Suppressor macrophage (primary cell): ENCODE measurements around the gene FOXO6.

ENCODE experiments used
- DNase-seq, 4 experiments: peaks; one replicate each; pipeline ENCODE4 v3.0.0-alpha.2; 2020 to 2022

Gene FOXO6

DNA sequence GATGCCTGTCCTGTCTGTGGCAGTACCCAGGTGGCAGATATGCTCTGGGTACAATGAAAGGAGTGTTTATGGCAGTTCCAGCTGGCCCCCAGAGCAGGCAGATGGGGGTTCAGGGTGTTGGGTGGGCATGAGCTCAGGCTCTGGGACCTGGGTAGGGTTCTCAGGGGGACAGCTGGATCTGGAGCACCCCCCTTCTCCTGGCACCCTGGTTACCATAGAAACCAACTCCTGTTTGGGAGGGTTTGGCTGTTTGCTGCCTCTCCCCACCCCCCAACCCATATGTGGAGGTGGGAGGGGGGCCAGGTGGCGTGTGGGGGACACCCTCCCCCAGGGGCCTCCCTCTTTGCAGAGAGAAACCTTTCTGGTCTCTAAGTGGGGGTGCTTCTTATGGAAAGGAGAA, 7.1 kb downstream of the FOXO6 start:
- no peak for DNase-seq

DNA sequence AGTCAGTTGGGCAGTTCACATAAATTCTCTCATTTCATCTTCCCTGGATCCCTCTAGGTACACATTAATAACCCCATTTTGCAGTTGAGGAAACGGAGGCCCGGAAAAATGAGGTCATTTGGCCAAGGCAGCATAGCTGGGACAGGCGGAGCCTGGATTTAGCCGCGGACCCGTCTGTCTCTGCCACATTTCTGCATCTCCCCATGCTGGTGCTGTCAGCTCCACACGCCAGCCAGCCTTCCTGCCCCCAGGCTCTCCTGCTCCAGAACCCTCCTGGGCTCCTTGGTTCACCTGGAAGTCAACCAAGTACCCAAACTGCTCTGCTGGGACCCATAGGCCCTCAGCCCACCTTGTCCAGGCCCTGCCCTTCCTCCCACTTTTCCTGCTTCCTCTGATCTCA, 7.6 kb downstream of the FOXO6 start:
- no peak for DNase-seq

GRCh38 chr1:41369531-41369930, 8.3 kb downstream of the FOXO6 start:
- no peak for DNase-seq

DNA sequence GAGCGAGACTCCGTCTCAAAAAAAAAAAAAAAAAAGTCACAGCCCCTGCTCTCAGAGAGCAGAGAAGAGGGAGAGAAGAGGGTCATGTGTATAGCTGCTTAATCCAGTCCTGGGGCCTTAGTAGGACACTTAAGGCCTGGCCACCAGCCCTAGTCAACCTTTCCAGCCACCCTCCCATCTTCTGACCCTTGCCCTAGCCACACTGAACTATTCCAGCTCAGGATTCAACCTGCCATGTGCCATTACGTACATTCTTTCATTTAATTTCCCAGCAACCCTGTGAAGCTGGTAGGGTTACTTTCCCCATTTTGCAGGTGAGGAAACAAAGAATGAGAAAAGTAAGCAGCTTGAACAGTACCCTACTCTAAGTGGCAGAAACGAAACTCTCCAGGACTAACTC, 9.0 kb downstream of the FOXO6 start:
- DNase-seq, result no peak

- DNase-seq, result no peak
These were observed 9.7 kb downstream of the FOXO6 start for GRCh38 chr1:41370756-41371420.

DNA sequence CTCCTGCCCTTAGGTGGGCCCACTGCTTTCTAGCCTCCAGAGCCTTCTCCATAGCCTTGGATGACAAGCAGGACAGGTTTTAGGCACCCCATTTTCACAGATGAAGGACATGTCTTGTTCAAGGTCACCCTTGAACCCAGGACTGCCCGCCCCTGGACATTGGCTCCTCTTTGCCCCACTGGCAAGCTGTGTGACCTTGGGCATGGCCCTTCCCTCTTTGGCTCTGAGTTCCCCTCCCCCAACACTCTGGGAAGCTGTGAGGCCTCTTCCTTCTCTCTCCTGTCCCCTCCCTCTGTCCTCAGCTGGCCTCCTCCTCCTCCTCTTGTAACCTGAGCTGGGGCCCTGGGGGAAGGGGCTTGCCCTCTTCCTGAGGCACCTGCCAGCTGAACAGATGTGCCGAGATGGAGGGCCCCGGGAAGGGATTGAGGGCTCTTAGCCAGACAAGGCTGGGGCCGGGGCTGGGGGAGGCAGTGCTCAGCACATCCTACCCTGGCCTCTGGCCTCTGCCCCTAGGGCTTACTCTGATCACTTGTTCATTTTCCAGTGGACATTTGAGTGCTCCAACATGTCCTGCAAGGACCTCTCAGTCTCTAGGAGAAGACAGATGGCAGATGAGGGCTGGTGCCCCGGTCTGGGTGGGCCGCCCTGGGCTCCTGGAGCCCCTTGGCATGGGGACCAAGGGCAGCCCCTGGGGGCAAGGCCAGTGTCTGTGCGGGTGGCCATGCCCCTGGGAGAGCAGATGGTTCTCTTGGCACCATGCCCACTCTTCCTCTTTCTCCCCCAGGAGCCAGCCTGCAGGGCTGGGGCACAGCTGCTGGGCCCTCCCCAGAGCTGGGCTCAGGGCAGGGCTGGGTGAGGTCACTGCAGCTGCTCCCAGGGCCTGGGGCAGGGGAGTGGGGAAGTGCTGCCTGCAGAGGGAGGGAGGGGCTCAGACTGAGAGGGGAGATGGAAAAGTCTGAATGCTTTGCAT, 10.7 kb downstream of the FOXO6 start:
- peak; percentile 68 to 80 (median 76) for DNase-seq

DNA sequence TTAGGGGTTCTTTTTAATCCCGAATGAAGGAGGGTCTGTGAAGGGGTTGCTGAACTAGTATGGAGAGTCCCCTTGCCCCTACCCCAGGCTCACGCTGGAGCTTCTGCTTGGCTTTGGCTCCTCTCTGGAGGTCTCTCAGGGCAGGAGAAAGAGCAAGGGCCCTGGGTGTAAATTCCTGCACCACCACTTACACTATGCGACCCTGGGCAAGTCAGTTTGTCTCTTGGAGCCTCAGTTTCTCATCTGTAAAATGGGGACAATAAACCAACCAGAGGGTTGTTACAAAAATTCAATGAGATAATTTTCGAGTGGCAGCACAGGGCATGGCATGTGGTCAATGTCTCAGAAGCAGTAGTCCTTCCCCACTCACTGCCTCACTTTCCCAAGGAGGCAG, 11.4 kb downstream of the FOXO6 start:
- DNase-seq, result no peak

- no peak for DNase-seq
These were observed 12.1 kb downstream of the FOXO6 start for GRCh38 chr1:41373373-41373772.

DNA sequence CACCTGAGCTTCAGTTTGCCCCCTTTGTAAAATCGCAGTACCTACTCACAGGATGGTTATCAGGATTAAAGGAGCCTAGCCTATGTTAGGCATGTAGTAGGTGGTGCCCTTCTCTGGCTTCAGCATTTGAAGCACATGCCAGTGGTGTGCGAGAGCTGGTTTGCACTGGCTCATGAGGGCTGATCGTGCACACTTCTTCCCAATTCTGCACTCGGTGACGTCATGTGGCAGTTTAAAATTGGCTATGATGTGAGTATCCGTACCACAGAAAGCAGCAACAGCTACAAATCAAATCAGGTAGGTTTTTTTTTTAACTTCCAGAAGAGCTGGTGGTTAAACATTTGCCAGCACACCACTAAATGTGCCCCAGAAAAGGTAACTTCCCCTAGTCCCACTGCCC, 13.5 kb downstream of the FOXO6 start:
- no peak for DNase-seq

DNA sequence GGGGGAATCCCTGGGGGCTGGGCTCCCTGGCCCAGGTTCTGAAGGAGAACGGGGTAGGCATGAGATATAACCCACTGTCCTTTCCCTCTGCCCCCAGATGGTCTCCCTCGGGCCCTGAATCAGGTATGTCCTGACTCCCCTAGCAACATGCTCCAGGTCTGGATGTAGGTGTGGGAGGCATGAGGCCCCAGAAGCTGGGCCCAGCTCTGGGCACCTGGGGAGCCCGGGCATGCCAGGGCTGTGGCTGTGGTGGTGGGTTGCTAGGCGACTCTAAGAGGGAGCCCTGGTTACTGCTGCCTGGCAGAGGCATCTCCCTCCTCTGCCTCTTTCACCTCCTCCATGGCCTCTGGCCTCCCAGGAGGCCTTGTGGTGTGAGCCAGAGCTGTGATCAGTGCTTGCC, 16.2 kb downstream of the FOXO6 start:
- no peak for DNase-seq

- DNase-seq, result no peak
These were observed 17.0 kb downstream of the FOXO6 start for GRCh38 chr1:41378222-41378621.

DNA sequence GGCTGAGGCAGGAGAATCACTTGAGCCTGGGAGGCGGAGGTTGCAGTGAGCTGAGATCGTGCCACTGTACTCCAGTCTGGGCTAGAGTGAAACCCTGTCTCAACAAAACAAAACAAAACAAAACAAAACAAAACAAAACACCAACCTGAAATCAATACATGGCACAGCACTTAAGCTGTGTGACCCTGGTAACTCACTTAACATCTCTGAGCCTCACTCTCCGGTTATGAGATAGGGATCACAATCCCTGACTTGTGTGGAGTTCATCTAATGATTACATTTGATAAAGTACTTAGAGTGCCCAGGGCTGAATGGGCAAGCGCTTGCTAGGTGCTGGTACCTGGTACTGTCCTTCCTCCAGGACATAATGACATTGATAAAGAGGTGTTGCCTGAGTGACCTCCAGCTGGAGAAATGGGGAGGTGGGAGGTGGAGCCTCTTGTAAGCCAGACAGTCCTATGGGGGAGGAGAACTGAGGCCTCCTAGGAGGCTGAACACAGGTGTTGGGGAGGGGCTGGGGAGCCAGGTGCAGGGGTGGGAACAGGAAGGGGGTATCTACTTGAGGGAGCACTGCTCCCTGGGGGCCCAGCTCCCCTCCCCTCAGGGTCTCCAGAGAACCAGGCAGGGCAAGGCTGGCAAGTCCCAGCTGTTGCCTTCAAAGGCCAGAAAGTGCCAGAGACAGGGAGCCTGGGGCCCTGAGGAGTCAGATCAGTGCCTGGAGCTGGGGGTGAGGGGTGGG, 17.9 kb downstream of the FOXO6 start:
- DNase-seq, result no peak

GRCh38 chr1:41379738-41380130, 18.5 kb downstream of the FOXO6 start:
- no peak for DNase-seq

DNA sequence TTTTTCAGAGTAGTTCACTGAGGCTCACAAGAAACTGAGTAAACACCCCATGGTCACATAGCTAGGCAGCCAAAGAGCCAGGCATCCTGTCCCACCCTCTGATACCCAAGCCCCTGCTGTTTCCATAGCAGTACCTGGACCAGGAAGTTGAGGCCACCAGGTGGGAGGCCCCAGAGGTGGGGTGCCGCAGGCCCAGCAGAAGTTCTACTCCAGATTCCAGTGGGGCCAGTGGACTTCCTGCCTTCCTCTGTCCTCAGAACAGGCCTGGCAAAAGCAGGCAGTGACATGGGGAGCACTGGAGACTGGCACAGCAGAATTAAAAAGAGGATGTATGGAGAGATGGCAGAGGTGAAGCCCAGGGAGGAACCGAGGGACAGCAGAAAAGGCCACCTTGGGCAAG, 19.0 kb downstream of the FOXO6 start:
- no peak for DNase-seq

DNA sequence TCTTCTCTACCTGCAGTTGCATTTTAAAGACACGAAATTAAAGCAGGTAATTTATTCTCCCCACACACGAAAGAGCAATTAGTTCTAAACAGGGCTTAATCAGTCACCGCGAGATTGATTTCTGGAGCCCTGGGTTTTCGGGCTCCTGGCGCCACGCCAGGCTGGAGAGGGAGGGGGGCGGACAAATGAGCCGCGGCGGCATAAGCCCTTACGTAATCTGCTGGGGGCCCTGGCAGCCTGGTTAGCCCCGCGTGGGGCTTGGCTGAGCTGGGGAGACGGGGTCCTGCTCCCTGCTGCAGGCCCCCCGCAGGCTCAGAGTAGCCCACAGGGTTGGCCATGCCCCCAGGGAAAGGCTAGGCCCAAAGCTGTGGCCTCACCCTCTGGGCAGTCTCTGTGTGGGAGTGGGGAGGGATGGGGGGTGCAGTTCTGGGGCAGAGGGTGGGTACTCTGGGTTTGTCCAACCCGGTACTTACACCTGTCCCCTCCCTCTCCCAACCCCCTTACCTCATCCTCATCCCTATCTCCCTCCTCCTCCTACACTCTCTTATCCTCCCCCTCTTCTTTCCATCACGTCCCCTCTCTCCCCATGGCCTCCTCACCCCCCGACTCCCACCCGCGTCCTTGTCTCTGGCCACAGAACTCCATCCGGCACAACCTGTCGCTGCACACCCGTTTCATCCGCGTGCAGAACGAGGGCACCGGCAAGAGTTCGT, 19.9 kb downstream of the FOXO6 start:
- no peak for DNase-seq

DNA sequence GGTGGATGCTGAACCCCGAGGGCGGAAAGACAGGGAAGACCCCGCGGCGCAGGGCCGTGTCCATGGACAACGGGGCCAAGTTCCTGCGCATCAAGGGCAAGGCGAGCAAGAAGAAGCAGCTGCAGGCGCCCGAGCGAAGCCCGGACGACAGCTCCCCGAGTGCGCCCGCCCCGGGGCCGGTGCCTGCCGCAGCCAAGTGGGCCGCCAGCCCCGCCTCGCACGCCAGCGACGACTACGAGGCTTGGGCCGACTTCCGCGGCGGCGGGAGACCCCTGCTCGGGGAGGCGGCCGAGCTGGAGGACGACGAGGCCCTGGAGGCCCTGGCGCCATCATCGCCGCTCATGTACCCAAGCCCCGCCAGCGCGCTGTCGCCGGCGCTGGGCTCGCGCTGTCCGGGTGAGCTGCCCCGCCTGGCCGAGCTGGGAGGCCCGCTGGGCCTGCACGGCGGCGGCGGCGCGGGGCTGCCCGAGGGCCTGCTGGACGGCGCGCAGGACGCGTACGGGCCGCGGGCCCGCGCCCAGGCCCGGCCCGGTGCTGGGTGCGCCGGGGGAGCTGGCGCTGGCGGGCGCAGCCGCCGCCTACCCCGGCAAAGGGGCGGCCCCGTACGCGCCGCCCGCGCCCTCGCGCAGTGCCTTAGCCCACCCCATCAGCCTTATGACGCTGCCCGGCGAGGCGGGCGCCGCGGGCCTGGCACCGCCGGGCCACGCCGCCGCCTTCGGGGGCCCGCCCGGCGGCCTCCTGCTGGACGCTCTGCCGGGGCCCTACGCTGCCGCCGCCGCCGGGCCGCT, 20.7 kb downstream of the FOXO6 start:
- DNase-seq, result peak in 2 of 4 experiments; percentile 44 to 49

DNA sequence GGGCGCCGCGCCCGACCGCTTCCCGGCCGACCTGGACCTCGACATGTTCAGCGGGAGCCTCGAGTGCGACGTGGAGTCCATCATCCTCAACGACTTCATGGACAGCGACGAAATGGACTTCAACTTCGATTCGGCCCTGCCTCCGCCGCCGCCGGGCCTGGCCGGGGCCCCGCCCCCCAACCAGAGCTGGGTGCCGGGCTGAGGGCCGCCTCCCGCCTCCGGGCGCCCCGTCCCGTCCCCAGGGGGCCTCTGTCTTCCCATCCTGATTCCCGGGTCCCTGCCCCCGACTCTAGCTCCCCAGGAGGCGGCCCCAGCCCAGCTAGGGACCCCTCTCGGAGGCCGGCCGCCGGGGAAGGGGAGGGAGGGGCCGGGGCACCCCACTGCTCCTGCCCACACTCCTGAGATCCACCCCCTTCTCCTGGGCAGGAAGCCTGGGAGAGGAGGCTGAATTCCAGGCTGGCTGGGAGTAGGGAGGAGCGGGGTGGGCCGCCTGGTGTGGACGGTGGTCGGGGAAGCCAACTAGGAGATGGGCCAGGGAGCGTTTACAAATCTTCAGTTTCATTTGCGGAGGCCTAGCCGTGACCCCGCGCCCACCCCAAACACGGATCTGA, 21.4 kb downstream of the FOXO6 start:
- no peak for DNase-seq

DNA sequence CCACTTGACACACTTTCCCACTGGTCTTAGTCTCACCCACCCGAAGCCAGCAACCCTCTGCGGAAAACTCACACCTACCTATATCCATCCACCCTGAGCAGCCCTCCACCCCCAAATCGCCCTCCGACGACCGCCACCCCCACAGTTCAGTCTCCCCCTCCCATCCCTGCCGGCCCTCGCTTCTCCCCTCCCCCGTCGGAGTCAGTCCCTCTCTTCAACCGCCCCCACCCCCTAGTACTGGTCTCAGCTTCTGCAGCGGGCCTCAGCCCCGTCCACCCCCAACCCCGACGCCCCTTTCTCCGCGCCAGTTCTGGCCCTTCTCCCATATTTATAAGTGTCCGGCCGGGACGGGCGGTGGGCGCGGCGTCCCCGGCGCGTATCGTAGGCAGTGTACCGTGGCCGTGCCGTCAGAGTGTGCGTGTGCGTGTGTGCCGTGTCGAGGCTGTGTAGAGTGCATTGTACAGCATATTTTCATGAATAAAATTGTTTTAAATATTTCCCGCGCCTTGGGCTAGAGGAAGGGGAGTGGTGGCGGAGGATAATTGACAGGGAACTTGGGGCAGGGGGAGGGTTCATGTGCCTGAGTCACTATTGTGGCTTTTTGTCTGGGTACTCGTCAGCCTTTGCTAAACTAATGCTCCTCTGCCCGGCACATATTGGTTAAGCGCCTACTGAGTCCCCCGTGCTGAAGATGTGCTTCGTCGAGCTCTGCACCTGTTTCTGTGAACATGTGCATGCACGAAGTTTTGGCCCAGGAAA, 22.0 kb downstream of the FOXO6 start:
- peak in 2 of 4 experiments; percentile 26 to 44 for DNase-seq

GRCh38 chr1:41384579-41384978, 23.3 kb downstream of the FOXO6 start:
- no peak for DNase-seq

DNA sequence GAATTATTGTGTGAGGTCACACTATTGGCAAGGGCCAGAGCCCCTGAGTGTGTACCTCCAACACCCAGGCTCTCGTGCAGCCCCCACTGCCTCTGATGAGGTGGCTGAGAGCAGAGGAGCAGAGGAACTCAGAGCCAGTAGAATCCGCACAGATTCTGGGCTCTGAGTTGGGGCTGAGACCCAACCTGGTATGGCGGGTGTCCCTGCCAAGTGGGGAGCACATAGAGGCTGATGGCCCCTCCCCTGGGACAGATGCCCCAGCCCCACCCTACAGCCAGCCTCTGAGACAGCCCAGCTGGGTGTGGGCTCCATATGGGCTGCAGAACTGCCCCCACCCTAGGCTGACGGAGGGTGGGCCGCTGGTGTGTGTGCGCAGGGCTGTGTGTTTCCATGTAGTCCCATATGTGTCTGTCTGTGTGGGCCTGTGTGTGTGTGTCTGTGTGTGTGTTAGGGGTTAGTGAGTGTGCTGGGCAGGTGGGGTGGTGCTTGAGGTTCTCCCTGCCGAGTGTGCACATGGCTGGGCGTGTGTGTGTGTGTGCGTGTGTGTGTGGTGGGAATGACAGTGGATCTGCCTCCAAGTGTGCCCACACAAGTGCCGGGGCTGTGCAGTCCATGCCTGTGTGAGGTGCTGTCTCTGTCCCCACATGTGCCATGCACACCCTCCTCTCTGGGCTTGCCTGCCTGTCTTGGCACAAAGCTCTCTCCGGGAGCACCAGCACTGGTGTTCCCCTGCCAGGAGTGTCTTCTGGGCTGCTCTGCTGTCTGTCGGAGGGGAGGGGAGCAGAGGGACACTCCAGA, 24.4 kb downstream of the FOXO6 start:
- DNase-seq, result no peak
